MM.1S (cell line): ENCODE measurements around the gene BARX2.

Experiments used
- DNase-seq: peaks from one replicate; pipeline ENCODE4 v3.0.0-alpha.2; 2015
- H2AFZ ChIP-seq: fragments of 300-600 bp; sonication (generic); 2 replicates; pipeline ENCODE4 v1.6.0; 2016; ENCODE audit warnings: antibody characterized with exemption, low read length
- H3F3A ChIP-seq: fragments of 300-600 bp; sonication (generic); 2 replicates; pipeline ENCODE4 v1.6.1; 2016; ENCODE audit warnings: mild to moderate bottlenecking, antibody characterized with exemption, low read length, moderate library complexity, mixed read lengths; ENCODE audit not compliant: insufficient read depth
- H3K27ac ChIP-seq: fragments of 300-600 bp; sonication (generic); 2 replicates; pipeline ENCODE4 v1.5.1; 2016; ENCODE audit warnings: mild to moderate bottlenecking, low read length
- H3K27me3 ChIP-seq: fragments of 300-600 bp; sonication (generic); replicated peaks from 2 replicates; pipeline ENCODE4 v1.6.0; 2016; ENCODE audit warnings: low read length; ENCODE audit not compliant: insufficient read depth
- H3K36me3 ChIP-seq: fragments of 300-600 bp; sonication (generic); replicated peaks from 2 replicates; pipeline ENCODE4 v1.6.1; 2016; ENCODE audit warnings: mild to moderate bottlenecking, low read length, mixed read lengths; ENCODE audit not compliant: insufficient read depth
- H3K4me1 ChIP-seq: fragments of 300-600 bp; sonication (generic); 2 replicates; pipeline ENCODE4 v1.6.1; 2016; ENCODE audit warnings: low read length, mixed read lengths
- H3K4me2 ChIP-seq: fragments of 300-600 bp; sonication (generic); 2 replicates; pipeline ENCODE4 v1.6.0; 2016; ENCODE audit warnings: low read depth, low read length
- H3K4me3 ChIP-seq: fragments of 300-600 bp; sonication (generic); 2 replicates; pipeline ENCODE4 v1.5.1; 2016; ENCODE audit warnings: low read length, mixed read lengths
- H3K79me2 ChIP-seq: fragments of 300-600 bp; sonication (generic); 2 replicates; pipeline ENCODE4 v1.6.1; 2016; ENCODE audit warnings: mixed run types, low read length, mixed read lengths
- H3K9ac ChIP-seq: fragments of 300-600 bp; sonication (generic); 2 replicates; pipeline ENCODE4 v1.6.1; 2016; ENCODE audit warnings: low read length, mixed read lengths
- H3K9me2 ChIP-seq: fragments of 300-600 bp; sonication (generic); replicated peaks from 2 replicates; pipeline ENCODE4 v1.6.1; 2016; ENCODE audit warnings: mild to moderate bottlenecking, low read length, mixed read lengths; ENCODE audit not compliant: insufficient read depth
- H3K9me3 ChIP-seq: fragments of 300-600 bp; sonication (generic); replicated peaks from 2 replicates; pipeline ENCODE4 v1.6.1; 2016; ENCODE audit warnings: mild to moderate bottlenecking, low read length, mixed read lengths; ENCODE audit not compliant: insufficient read depth
- H4K20me1 ChIP-seq: fragments of 300-600 bp; sonication (generic); 2 replicates; pipeline ENCODE4 v1.6.1; 2016; ENCODE audit warnings: mild to moderate bottlenecking, low read length, moderate library complexity, mixed read lengths; ENCODE audit not compliant: insufficient read depth
- CTCF ChIP-seq: fragments of 300-600 bp; sonication (generic); IDR thresholded peaks from 2 replicates; pipeline ENCODE4 v1.5.1; 2016; ENCODE audit warnings: antibody characterized with exemption, low read length, mixed read lengths
- EZH2 ChIP-seq: fragments of 300-600 bp; sonication (generic); optimal IDR thresholded peaks from 2 replicates; pipeline ENCODE3; 2017; ENCODE audit warnings: low read depth, mild to moderate bottlenecking, antibody characterized with exemption, low read length, mixed read lengths
- EZH2phosphoT487 ChIP-seq: fragments of 300-600 bp; sonication (generic); IDR thresholded peaks from 2 replicates; pipeline ENCODE4 v1.6.1; 2018; ENCODE audit warnings: antibody characterized with exemption, low read length

Gene BARX2

DNA sequence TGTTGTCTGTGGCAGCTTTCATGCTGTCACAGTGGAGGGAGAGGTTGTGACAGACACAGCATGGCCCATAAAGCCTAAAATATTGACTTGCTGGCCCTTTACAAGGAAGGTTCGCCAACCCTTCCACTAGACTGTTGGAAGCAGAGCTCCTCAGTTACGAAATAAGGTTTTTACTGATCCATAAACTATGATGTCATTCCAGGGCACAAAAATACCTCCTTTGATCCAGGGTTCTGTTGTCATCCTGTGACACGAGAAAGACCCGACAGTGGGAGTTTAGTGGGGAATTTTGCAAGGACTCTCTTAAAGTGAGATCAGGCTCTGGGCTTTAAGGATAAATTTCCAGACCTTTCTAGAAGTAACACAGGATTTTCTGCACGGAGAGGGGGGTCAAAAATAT, 15.7 kb downstream of the BARX2 start:
- Histone ChIP-seq H4K20me1 (peaks cover 14% of the 10 kb centered on the region), H3K9me2 (0 out of 2 replicates have a peak, but pooled peaks cover 3% of the 10 kb centered on the region), H3K79me2 (peaks cover 97% of the 10 kb centered on the region), H3K4me3 (no peak overlapping the region), H3K27me3 (no peaks in the 10 kb centered on the region), H3K4me2 (no peak overlapping the region), H3K27ac (peak overlapping the region; percentile 74; the same call in 1 of the 2 replicates), H3K9me3 (no peaks in the 10 kb centered on the region), H3F3A (peaks cover 26% of the 10 kb centered on the region), H3K9ac (no peak overlapping the region), H3K4me1 (peaks cover 51% of the 10 kb centered on the region), H2AFZ (no peak overlapping the region), H3K36me3 (no peaks in the 10 kb centered on the region)
- DNase-seq: no peak
- TF ChIP-seq EZH2phosphoT487: no peak
- no peak for TF ChIP-seq EZH2
- no peak for TF ChIP-seq CTCF

GRCh38 chr11:129391821-129392220, 16.2 kb downstream of the BARX2 start:
- Histone ChIP-seq H3K9me3 (no peaks in the 10 kb centered on the region), H2AFZ (no peak overlapping the region), H3K4me1 (peaks cover 55% of the 10 kb centered on the region), H3K79me2 (peaks cover 97% of the 10 kb centered on the region), H3F3A (peaks cover 26% of the 10 kb centered on the region), H4K20me1 (peaks cover 11% of the 10 kb centered on the region; the same call in 1 of the 2 replicates), H3K4me3 (no peak overlapping the region), H3K9me2 (0 out of 2 replicates have a peak, but pooled peaks cover 3% of the 10 kb centered on the region), H3K36me3 (no peaks in the 10 kb centered on the region), H3K27me3 (no peaks in the 10 kb centered on the region), H3K9ac (no peak overlapping the region), H3K4me2 (no peak overlapping the region; the same call in 1 of the 2 replicates), H3K27ac (peak overlapping the region; percentile 74; the same call in 1 of the 2 replicates)
- no peak for DNase-seq
- TF ChIP-seq EZH2: no peak
- no peak for TF ChIP-seq EZH2phosphoT487
- no peak for TF ChIP-seq CTCF

DNA sequence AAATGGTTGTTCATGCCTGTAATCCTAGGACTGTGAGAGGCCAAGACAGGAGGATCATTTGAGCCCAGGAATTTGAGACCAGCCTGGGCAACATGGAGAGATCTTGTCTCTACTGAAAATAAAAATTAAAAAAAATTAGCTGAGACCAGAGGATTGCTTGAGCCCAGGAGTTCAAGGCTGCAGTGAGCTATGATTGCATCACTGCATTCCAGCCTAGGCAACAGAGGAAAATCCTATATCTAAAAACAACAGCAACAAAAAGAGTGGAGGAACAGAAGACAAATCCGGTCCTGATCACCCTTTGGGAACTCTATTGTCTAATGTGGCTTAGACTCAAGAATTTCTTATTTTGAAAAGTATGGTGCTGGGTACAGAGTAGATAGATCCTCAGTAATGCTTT, 17.3 kb downstream of the BARX2 start:
- H3K9me2 ChIP-seq: 0 out of 2 replicates have a peak, but pooled peaks cover 3% of the 10 kb centered on the region

More for the DNA sequence above, 17.3 kb downstream of the BARX2 start:
- 0 out of 2 replicates have a peak, but pooled peaks cover 2% of the 10 kb centered on the region for H3K36me3 ChIP-seq
- H3K9me3 ChIP-seq: no peaks in the 10 kb centered on the region
- H3F3A ChIP-seq: peaks cover 26% of the 10 kb centered on the region
- no peak overlapping the region for H2AFZ ChIP-seq
- TF ChIP-seq EZH2: no peak
- no peak for TF ChIP-seq CTCF
- no peak for TF ChIP-seq EZH2phosphoT487
- peaks cover 62% of the 10 kb centered on the region for H3K4me1 ChIP-seq
- H4K20me1 ChIP-seq: peaks cover 2% of the 10 kb centered on the region; the same call in 1 of the 2 replicates
- peak overlapping the region; percentile 74; the same call in 1 of the 2 replicates for H3K27ac ChIP-seq
- peaks cover 97% of the 10 kb centered on the region for H3K79me2 ChIP-seq
- H3K9ac ChIP-seq: peak overlapping the region; percentile 19; the same call in 1 of the 2 replicates
- no peak overlapping the region for H3K4me2 ChIP-seq
- DNase-seq: no peak
- H3K27me3 ChIP-seq: no peaks in the 10 kb centered on the region
- H3K4me3 ChIP-seq: no peak overlapping the region
